Upper lobe of right lung (tissue), 1 donor: ENCODE data around the gene NPC2. TPM values are rescaled to one million over a fixed set of nuclear protein-coding genes. Genes with fewer than 3 reads are reported as not detected.

Source experiments
- ATAC-seq: fragments of 200-7000 bp; cut with Tn5 transposase; one replicate; pipeline ENCODE4 v1.9.1; 2020; ENCODE audit warnings: mild to moderate bottlenecking, moderate library complexity
- DNase-seq: peaks from one replicate; pipeline ENCODE4 v3.0.0-alpha.2; 2020
- H3K27ac ChIP-seq: fragments of 200-600 bp; one replicate; pipeline ENCODE4 v1.8.0; 2022
- H3K27me3 ChIP-seq: fragments of 200-600 bp; one replicate; pipeline ENCODE4 v1.8.0; 2022; ENCODE audit warnings: mild to moderate bottlenecking
- H3K36me3 ChIP-seq: fragments of 200-600 bp; one replicate; pipeline ENCODE4 v1.8.0; 2022
- H3K4me1 ChIP-seq: fragments of 200-600 bp; one replicate; pipeline ENCODE4 v1.8.0; 2022
- H3K4me3 ChIP-seq: fragments of 200-600 bp; one replicate; pipeline ENCODE4 v1.8.0; 2022; ENCODE audit warnings: mild to moderate bottlenecking
- H3K9me3 ChIP-seq: fragments of 200-600 bp; one replicate; pipeline ENCODE4 v1.8.0; 2022
- intact Hi-C: fragments of 100-400 bp; cut with DNase I; formaldehyde crosslinking; loops from one replicate; pipeline ENCODE4 v1.11.0; 2022
- total RNA-seq: library from RNA; stranded (reverse); fragmentation: NEBNext Ultra II Directional; extraction: Animal tissue kit (Norgen Biotek cat#: 25700); gene quantifications from one replicate; pipeline ENCODE4 v1.2.1, GENCODE V29; 2021
- TF ChIP-seq, protein P1 (sequence below): fragments of 200-600 bp; IDR thresholded peaks from one replicate; pipeline ENCODE4 v1.8.0; 2022; ENCODE audit warnings: antibody characterized with exemption
- donor health status: DM: no; HTN: yes; CAD: no; lungs with severe emphysema.

NPC2 gene
- total RNA-seq, 1 donor from 2014 or later = 849 TPM

DNA sequence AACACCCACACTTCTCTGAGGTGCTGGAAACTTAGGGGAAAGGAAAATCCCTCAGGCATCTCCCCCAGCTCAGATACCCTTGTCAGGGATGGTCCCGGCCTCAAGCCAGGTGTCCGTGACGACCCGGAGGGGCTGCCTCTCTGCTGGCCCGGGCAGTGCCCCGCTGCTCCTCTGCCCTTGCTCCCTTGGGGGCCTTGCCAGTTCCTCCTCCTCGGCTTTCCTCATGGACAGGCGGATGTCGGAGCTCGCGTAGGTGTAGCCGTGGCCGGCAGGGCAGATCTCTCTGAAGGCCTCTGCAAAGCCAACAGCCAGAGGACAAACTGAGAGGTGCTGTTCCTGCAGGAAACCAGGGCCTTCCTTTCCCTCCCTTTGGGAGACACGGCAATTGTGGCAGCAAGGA, 35.3 kb upstream of the NPC2 start:
- no peak for DNase-seq
- Histone ChIP-seq H3K27ac (no peak overlapping the region), H3K9me3 (no peaks in the 10 kb centered on the region), H3K4me1 (peaks cover 10% of the 10 kb centered on the region), H3K4me3 (no peak overlapping the region), H3K27me3 (no peaks in the 10 kb centered on the region), H3K36me3 (no peaks in the 10 kb centered on the region)
- intact Hi-C loops = no loop called here
- no peak for ATAC-seq
- TF ChIP-seq, protein P1, sequence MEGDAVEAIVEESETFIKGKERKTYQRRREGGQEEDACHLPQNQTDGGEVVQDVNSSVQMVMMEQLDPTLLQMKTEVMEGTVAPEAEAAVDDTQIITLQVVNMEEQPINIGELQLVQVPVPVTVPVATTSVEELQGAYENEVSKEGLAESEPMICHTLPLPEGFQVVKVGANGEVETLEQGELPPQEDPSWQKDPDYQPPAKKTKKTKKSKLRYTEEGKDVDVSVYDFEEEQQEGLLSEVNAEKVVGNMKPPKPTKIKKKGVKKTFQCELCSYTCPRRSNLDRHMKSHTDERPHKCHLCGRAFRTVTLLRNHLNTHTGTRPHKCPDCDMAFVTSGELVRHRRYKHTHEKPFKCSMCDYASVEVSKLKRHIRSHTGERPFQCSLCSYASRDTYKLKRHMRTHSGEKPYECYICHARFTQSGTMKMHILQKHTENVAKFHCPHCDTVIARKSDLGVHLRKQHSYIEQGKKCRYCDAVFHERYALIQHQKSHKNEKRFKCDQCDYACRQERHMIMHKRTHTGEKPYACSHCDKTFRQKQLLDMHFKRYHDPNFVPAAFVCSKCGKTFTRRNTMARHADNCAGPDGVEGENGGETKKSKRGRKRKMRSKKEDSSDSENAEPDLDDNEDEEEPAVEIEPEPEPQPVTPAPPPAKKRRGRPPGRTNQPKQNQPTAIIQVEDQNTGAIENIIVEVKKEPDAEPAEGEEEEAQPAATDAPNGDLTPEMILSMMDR = no peak

- TF ChIP-seq, protein P1 = no peak
These were observed 34.7 kb upstream of the NPC2 start for GRCh38 chr14:74527736-74528280.

GRCh38 chr14:74526854-74527585, 33.9 kb upstream of the NPC2 start:
- H3K27me3 ChIP-seq = no peaks in the 10 kb centered on the region
- TF ChIP-seq, protein P1 = no peak
- DNase-seq (no peak), ATAC-seq (no peak)
- H3K9me3 ChIP-seq = no peaks in the 10 kb centered on the region
- H3K4me1 ChIP-seq = peaks cover 10% of the 10 kb centered on the region
- no peaks in the 10 kb centered on the region for H3K36me3 ChIP-seq
- H3K4me3 ChIP-seq = no peak overlapping the region
- H3K27ac ChIP-seq = no peak overlapping the region
- intact Hi-C loops = no loop called here

More at GRCh38 chr14:74527736-74528280, 34.7 kb upstream of the NPC2 start:
- Histone ChIP-seq H3K4me3 (no peak overlapping the region), H3K27ac (no peak overlapping the region), H3K4me1 (peaks cover 10% of the 10 kb centered on the region), H3K9me3 (no peaks in the 10 kb centered on the region), H3K36me3 (no peaks in the 10 kb centered on the region), H3K27me3 (no peaks in the 10 kb centered on the region)
- intact Hi-C loops = no loop called here
- DNase-seq (no peak), ATAC-seq (no peak)

DNA sequence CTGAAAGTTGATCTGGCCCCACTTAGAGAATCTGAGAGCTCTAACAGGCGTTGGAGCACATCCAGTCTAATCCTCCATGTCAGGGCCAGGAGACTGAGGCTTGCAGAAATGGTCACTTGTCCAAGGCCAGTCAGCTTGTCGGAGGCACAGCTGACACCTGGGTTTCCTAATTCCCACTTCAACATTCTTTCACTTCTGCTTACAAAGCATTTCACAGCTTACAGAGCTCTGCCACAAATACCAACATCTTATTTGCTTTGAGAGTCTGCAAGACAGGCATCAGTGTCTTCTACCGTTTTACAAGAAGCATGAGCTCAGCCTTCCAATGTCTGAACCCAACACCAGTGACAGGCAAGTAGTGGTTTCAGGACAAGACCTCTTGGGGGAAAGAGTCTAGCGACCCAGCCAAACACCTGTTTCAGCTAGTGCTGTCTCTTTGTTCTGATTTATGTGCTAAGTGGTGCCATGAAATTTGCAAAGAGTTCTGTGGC, 32.3 kb upstream of the NPC2 start:
- no peaks in the 10 kb centered on the region for H3K36me3 ChIP-seq
- H3K9me3 ChIP-seq = no peaks in the 10 kb centered on the region
- intact Hi-C loops = no loop called here
- H3K27me3 ChIP-seq = no peaks in the 10 kb centered on the region
- H3K4me3 ChIP-seq = no peak overlapping the region
- H3K27ac ChIP-seq = no peak overlapping the region
- no peak for DNase-seq
- peak; percentile 3 for ATAC-seq
- H3K4me1 ChIP-seq = peaks cover 10% of the 10 kb centered on the region
- TF ChIP-seq, protein P1 = no peak

DNA sequence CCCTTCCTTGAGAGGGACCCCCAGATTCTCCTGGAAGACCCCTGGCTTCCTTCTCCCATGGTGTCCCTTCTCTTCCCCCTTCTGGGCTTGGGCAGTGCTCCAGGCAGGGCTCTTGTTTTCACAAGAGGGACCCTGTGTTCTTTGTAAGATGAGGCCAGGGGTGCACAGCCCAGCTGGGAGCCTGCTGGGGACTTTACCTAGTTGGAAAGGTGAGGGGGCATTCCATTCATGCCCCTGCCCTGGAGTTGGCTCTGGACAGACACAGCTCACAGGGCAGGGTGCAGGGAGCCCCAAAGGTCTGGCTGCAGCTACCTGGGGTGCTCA, 31.7 kb upstream of the NPC2 start:
- TF ChIP-seq, protein P1 = no peak
- Histone ChIP-seq H3K4me1 (peaks cover 10% of the 10 kb centered on the region), H3K9me3 (no peaks in the 10 kb centered on the region), H3K36me3 (no peaks in the 10 kb centered on the region), H3K4me3 (no peak overlapping the region), H3K27ac (peak overlapping the region; percentile 17), H3K27me3 (no peaks in the 10 kb centered on the region)
- ATAC-seq (no peak), DNase-seq (no peak)
- intact Hi-C loops = no loop called here
